Calu3 (cell line): ENCODE results near the gene MYPN. TPM values are rescaled to one million over a fixed set of nuclear protein-coding genes. Genes with fewer than 3 reads are reported as not detected.

Source experiments
- BruUV-seq: library from RNA; stranded (reverse); fragments of 400-500 nt; replicated peaks from 2 replicates; lab custom pipeline; 2021; lab: Mats Ljungman, UMichigan
- CTCF ChIA-PET: fragments of 300-600 bp; sonication (Branson Sonifier 250); formaldehyde crosslinking; loops from one replicate; lab custom pipeline; 2022; ENCODE audit warnings: antibody characterized with exemption; lab: Charles Lee
- DNase-seq: peaks from one replicate; pipeline ENCODE4 v3.0.0; 2022
- H3K27ac Mint-ChIP-seq: one replicate; pipeline ENCODE4 v1.8.0; 2022; ENCODE audit warnings: mixed read lengths; ENCODE audit not compliant: unreplicated experiment
- H3K27me3 Mint-ChIP-seq: one replicate; pipeline ENCODE4 v1.8.0; 2022; ENCODE audit warnings: mixed read lengths; ENCODE audit not compliant: unreplicated experiment
- H3K36me3 Mint-ChIP-seq: one replicate; pipeline ENCODE4 v1.8.0; 2022; ENCODE audit warnings: mild to moderate bottlenecking, moderate library complexity, mixed read lengths; ENCODE audit not compliant: insufficient read depth, unreplicated experiment
- H3K4me1 Mint-ChIP-seq: one replicate; pipeline ENCODE4 v1.8.0; 2022; ENCODE audit warnings: mild to moderate bottlenecking, low read depth, mixed read lengths; ENCODE audit not compliant: unreplicated experiment
- H3K4me3 Mint-ChIP-seq: one replicate; pipeline ENCODE4 v1.8.0; 2022; ENCODE audit warnings: mild to moderate bottlenecking, low read depth, moderate library complexity, mixed read lengths; ENCODE audit not compliant: unreplicated experiment
- H3K9me3 Mint-ChIP-seq: one replicate; pipeline ENCODE4 v1.8.0; 2022; ENCODE audit warnings: low read depth, mixed read lengths; ENCODE audit not compliant: unreplicated experiment
- intact Hi-C: fragments of 100-400 bp; cut with micrococcal nuclease; formaldehyde crosslinking; loops from one replicate; pipeline ENCODE4 v1.10.0; 2022; ENCODE audit not compliant: unreplicated experiment
- total RNA-seq: library from RNA; stranded (reverse); gene quantifications from 2 replicates; pipeline ENCODE4 v1.2.3, GENCODE V29; 2022
- TF ChIP-seq, protein P1 (sequence below): fragments of 200-600 bp; IDR thresholded peaks from one replicate; pipeline ENCODE4 v1.8.0; 2022; ENCODE audit warnings: antibody characterized with exemption; ENCODE audit not compliant: unreplicated experiment

MYPN gene
- total RNA-seq, 1 experiment from 2014 or later, result 0.38 TPM

DNA sequence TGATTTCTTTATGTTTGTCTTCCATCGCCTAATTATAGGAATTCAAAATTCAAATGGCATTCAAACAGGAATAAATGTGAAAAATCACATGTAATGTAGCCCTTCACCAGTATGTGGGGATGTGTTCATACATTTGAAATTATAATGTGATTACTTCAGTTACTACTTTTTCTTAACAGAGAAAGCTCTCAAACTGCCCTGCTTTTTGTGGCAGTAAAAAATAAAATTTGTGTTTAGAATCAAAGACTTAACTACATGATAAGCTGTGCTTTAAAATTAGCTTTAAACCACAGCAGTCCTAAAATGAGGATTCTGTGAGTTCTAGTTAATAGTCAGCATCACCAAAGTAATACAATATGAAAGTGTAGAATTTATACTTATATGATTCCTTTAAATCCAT, 26.4 kb upstream of the MYPN start:
- intact Hi-C loops, result loop anchor here (1.0 to 10.0 kb wide), 4 partner anchors 73 to 228 kb away; no protein-coding TSS in a partner anchor
- peak overlapping the region; percentile 36 for H3K27ac Mint-ChIP-seq
- TF ChIP-seq, protein P1, sequence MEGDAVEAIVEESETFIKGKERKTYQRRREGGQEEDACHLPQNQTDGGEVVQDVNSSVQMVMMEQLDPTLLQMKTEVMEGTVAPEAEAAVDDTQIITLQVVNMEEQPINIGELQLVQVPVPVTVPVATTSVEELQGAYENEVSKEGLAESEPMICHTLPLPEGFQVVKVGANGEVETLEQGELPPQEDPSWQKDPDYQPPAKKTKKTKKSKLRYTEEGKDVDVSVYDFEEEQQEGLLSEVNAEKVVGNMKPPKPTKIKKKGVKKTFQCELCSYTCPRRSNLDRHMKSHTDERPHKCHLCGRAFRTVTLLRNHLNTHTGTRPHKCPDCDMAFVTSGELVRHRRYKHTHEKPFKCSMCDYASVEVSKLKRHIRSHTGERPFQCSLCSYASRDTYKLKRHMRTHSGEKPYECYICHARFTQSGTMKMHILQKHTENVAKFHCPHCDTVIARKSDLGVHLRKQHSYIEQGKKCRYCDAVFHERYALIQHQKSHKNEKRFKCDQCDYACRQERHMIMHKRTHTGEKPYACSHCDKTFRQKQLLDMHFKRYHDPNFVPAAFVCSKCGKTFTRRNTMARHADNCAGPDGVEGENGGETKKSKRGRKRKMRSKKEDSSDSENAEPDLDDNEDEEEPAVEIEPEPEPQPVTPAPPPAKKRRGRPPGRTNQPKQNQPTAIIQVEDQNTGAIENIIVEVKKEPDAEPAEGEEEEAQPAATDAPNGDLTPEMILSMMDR, result peak; percentile 23
- H3K36me3 Mint-ChIP-seq, result peaks cover 5% of the 10 kb centered on the region
- H3K9me3 Mint-ChIP-seq, result no peaks in the 10 kb centered on the region
- H3K4me1 Mint-ChIP-seq, result peaks cover 29% of the 10 kb centered on the region
- CTCF ChIA-PET, result interaction anchor here (0.6 to 2.4 kb wide), 6 partner anchors 11 to 225 kb away, joined by 3 to 19 read pairs (median 4); no protein-coding TSS in a partner anchor
- H3K27me3 Mint-ChIP-seq, result no peaks in the 10 kb centered on the region
- no TSS peak for BruUV-seq
- no peak overlapping the region for H3K4me3 Mint-ChIP-seq
- no peak for DNase-seq

GRCh38 chr10:68083953-68084352, 25.3 kb upstream of the MYPN start:
- Mint-ChIP-seq H3K9me3 (no peaks in the 10 kb centered on the region), H3K36me3 (peaks cover 5% of the 10 kb centered on the region), H3K4me1 (peaks cover 40% of the 10 kb centered on the region), H3K4me3 (no peak overlapping the region), H3K27ac (no peak overlapping the region), H3K27me3 (no peaks in the 10 kb centered on the region)
- intact Hi-C loops, result loop anchor here (1.0 to 10.0 kb wide), 4 partner anchors 72 to 229 kb away; no protein-coding TSS in a partner anchor
- TF ChIP-seq, protein P1, result no peak
- no TSS peak for BruUV-seq
- CTCF ChIA-PET, result interaction anchor here (2.4 kb wide), 1 partner anchor 73 kb away, joined by 19 read pairs; no protein-coding TSS in a partner anchor
- no peak for DNase-seq

DNA sequence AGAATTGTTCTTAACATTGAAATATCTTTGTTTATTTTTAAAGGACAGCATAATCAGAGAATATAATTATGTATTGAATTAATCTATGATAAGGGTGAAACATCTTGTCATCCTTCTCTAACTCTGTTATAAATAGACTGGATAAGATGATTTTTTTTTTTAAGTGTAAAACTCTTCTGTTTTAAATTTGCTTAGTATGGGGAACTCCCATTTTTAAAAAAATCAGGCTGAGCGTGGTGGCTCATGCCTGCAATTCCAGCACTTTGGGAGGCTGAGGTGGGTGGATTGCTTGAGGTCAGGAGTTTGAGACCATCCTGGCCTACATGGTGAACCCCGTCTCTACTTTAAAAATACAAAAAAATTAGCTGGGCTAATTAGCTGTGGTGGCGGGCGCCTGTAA, 24.8 kb upstream of the MYPN start:
- H3K4me3 Mint-ChIP-seq, result no peak overlapping the region
- TF ChIP-seq, protein P1, result no peak
- intact Hi-C loops, result loop anchor here (10.0 kb wide), 1 partner anchor 230 kb away; no protein-coding TSS in a partner anchor
- H3K36me3 Mint-ChIP-seq, result peaks cover 8% of the 10 kb centered on the region
- CTCF ChIA-PET, result interaction anchor here (0.7 to 2.4 kb wide), 2 partner anchors 73 to 146 kb away, joined by 5 to 19 read pairs; no protein-coding TSS in a partner anchor
- no TSS peak for BruUV-seq
- no peaks in the 10 kb centered on the region for H3K27me3 Mint-ChIP-seq
- peaks cover 43% of the 10 kb centered on the region for H3K4me1 Mint-ChIP-seq
- no peaks in the 10 kb centered on the region for H3K9me3 Mint-ChIP-seq
- no peak for DNase-seq
- no peak overlapping the region for H3K27ac Mint-ChIP-seq

GRCh38 chr10:68086011-68086410, 23.3 kb upstream of the MYPN start:
- no TSS peak for BruUV-seq
- no peak for DNase-seq
- Mint-ChIP-seq H3K9me3 (no peaks in the 10 kb centered on the region), H3K4me1 (peaks cover 38% of the 10 kb centered on the region), H3K27me3 (no peaks in the 10 kb centered on the region), H3K36me3 (peaks cover 9% of the 10 kb centered on the region), H3K4me3 (no peak overlapping the region), H3K27ac (no peak overlapping the region)
- CTCF ChIA-PET, result interaction anchor here (0.6 kb wide), 1 partner anchor 108 kb away, joined by 3 read pairs; no protein-coding TSS in a partner anchor
- TF ChIP-seq, protein P1, result no peak
- intact Hi-C loops, result loop anchor here (10.0 kb wide), 1 partner anchor 231 kb away; no protein-coding TSS in a partner anchor
